Measurements from ENCODE around the gene NOP53. TPM values are rescaled to one million over a fixed set of nuclear protein-coding genes. Genes with fewer than 3 reads are reported as not detected.

Gene NOP53
- total RNA-seq, 2 experiments from 2014 or later: 212 to 296 TPM

GRCh38 chr19:47704024-47704423, 41.3 kb upstream of the NOP53 start:
- H4K20me1 ChIP-seq (ENCODE audit: insufficient read depth, low read length): no peaks in the 10 kb centered on the region; the same call in 1 of the 2 replicates
- no peak overlapping the region for H3K4me2 ChIP-seq (ENCODE audit: low read length)
- H3K27ac ChIP-seq (ENCODE audit: low read depth, low read length, poor library complexity, severe bottlenecking): no peak overlapping the region
- intact Hi-C loops (cut with micrococcal nuclease; ENCODE audit: unreplicated experiment): no loop called here
- BruUV-seq (replicated peaks): no TSS peak
- no peak for DNase-seq (ENCODE audit: low spot score)
- H3K4me1 ChIP-seq (ENCODE audit: insufficient read depth, low read length, poor library complexity, severe bottlenecking): no peaks in the 10 kb centered on the region
- ChIA-PET POLR2A (no interaction called here), CTCF (ENCODE audit: unreplicated experiment) (no interaction called here)
- no peaks in the 10 kb centered on the region for H3K79me2 ChIP-seq (ENCODE audit: insufficient read depth, low read depth, low read length)
- H2AFZ ChIP-seq (ENCODE audit: low read length): no peak overlapping the region
- H3K9me3 ChIP-seq (ENCODE audit: low read length): no peaks in the 10 kb centered on the region
- no peak overlapping the region for H3K4me3 ChIP-seq (ENCODE audit: low read depth, low read length, poor library complexity, severe bottlenecking)
- no peak for TF ChIP-seq CTCF (conservative IDR thresholded peaks at IDR 0.05; ENCODE audit: low read length)
- TF ChIP-seq EZH2phosphoT487 (IDR thresholded peaks at IDR 0.05; ENCODE audit: borderline replicate concordance, low read depth, low read length): no peak
- peaks cover 29% of the 10 kb centered on the region for H3K36me3 ChIP-seq (ENCODE audit: insufficient read depth, low read length)
- H3K9me2 ChIP-seq (ENCODE audit: insufficient read depth, low read length): no peaks in the 10 kb centered on the region

GRCh38 chr19:47704656-47705055, 40.7 kb upstream of the NOP53 start:
- POLR2A ChIA-PET: no interaction called here
- no peaks in the 10 kb centered on the region for H3K9me3 ChIP-seq (ENCODE audit: low read length)
- no peaks in the 10 kb centered on the region for H3K4me1 ChIP-seq (ENCODE audit: insufficient read depth, low read length, poor library complexity, severe bottlenecking)
- CTCF ChIA-PET (ENCODE audit: unreplicated experiment): no interaction called here
- no peak for TF ChIP-seq CTCF (conservative IDR thresholded peaks at IDR 0.05; ENCODE audit: low read length)
- TF ChIP-seq EZH2phosphoT487 (IDR thresholded peaks at IDR 0.05; ENCODE audit: borderline replicate concordance, low read depth, low read length): no peak
- H3K4me2 ChIP-seq (ENCODE audit: low read length): no peak overlapping the region
- no peak overlapping the region for H3K27ac ChIP-seq (ENCODE audit: low read depth, low read length, poor library complexity, severe bottlenecking)
- intact Hi-C loops (cut with micrococcal nuclease; ENCODE audit: unreplicated experiment): no loop called here
- no peak overlapping the region for H2AFZ ChIP-seq (ENCODE audit: low read length)
- H3K79me2 ChIP-seq (ENCODE audit: insufficient read depth, low read depth, low read length): no peaks in the 10 kb centered on the region
- peaks cover 23% of the 10 kb centered on the region for H3K36me3 ChIP-seq (ENCODE audit: insufficient read depth, low read length)
- BruUV-seq (replicated peaks): no TSS peak
- no peak overlapping the region for H3K4me3 ChIP-seq (ENCODE audit: low read depth, low read length, poor library complexity, severe bottlenecking)
- DNase-seq (ENCODE audit: low spot score): no peak
- no peaks in the 10 kb centered on the region for H3K9me2 ChIP-seq (ENCODE audit: insufficient read depth, low read length)
- H4K20me1 ChIP-seq (ENCODE audit: insufficient read depth, low read length): no peaks in the 10 kb centered on the region; the same call in 1 of the 2 replicates

DNA sequence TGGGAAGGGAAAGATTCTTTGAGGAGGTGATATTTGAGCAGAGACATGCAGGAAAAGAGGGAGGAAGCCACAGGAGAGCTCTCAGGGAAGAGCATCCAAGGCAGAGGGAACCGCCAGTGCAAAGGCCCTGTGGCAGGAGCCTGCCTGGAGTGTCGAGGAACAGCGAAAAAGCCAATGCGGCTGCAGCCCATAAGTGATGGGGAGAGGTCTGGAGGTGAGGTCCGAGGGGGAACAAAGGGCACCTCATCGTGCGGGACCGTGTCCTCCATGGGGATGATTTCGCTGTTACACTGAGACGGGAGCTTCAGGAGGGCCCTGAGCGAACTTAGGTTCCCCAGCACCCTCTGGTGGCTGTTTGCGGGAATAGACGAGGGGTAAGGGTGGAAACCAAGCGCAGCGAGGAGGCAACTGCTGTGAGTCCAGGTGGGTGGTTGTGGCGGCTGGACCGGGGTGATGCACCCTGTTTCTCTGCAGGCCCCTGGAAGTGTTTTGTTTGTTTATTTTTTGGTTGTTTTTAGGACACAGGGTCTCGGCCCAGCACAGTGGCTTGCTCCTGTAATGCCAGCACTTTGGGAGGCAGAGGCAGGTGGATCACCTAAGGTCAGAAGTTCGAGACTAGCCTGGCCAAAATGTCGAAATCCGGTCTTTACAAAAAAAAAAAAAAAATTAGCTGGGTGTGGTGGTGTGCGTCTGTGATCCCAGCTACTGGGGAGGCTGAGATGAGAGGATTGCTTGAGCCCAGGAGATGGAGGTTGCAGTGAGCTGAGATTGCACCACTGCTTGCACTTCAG, 38.0 kb upstream of the NOP53 start:
- Histone ChIP-seq H3K4me3 (ENCODE audit: low read depth, low read length, poor library complexity, severe bottlenecking) (no peak overlapping the region), H3K9me3 (ENCODE audit: low read length) (no peaks in the 10 kb centered on the region), H3K36me3 (ENCODE audit: insufficient read depth, low read length) (peaks cover 5% of the 10 kb centered on the region; the same call in 1 of the 2 replicates), H3K27ac (ENCODE audit: low read depth, low read length, poor library complexity, severe bottlenecking) (no peak overlapping the region), H3K79me2 (ENCODE audit: insufficient read depth, low read depth, low read length) (no peaks in the 10 kb centered on the region), H4K20me1 (ENCODE audit: insufficient read depth, low read length) (no peaks in the 10 kb centered on the region), H3K4me2 (ENCODE audit: low read length) (no peak overlapping the region), H3K9me2 (ENCODE audit: insufficient read depth, low read length) (no peaks in the 10 kb centered on the region), H2AFZ (ENCODE audit: low read length) (no peak overlapping the region), H3K4me1 (ENCODE audit: insufficient read depth, low read length, poor library complexity, severe bottlenecking) (no peaks in the 10 kb centered on the region)
- TF ChIP-seq EZH2phosphoT487 (IDR thresholded peaks at IDR 0.05; ENCODE audit: borderline replicate concordance, low read depth, low read length) (no peak), CTCF (conservative IDR thresholded peaks at IDR 0.05; ENCODE audit: low read length) (peak; percentile 86)
- ChIA-PET CTCF (ENCODE audit: unreplicated experiment) (interaction anchor here (0.6 to 1.5 kb wide), 2 partner anchors 71 to 271 kb away, joined by 3 to 7 read pairs; no protein-coding TSS in a partner anchor), POLR2A (interaction anchor here (0.6 to 0.7 kb wide), 2 partner anchors 33 to 279 kb away, joined by 3 to 4 read pairs; no protein-coding TSS in a partner anchor)
- peak; percentile 79 for DNase-seq (ENCODE audit: low spot score)
- BruUV-seq (replicated peaks): no TSS peak
- intact Hi-C loops (cut with micrococcal nuclease; ENCODE audit: unreplicated experiment): loop anchor here (1.0 kb wide), 1 partner anchor 271 kb away; no protein-coding TSS in a partner anchor

All from OCI-LY7 (cell line).